Gastroesophageal sphincter (tissue), 4 donors: ENCODE data around the gene ERCC6. TPM values are rescaled to one million over a fixed set of nuclear protein-coding genes. Genes with fewer than 3 reads are reported as not detected.

Experiments
- ATAC-seq: fragments of 150-250 bp; one replicate; pipeline ENCODE4 v1.9.1; 2016; ENCODE audit warnings: mild to moderate bottlenecking, moderate library complexity
- H3K27ac ChIP-seq, 4 donors: fragments of 200-600 bp; sonication (generic) in 3 of 4; 1 replicate in 3 of 4; 2 replicates in 1 of 4; pipeline ENCODE4 v1.5.1; 2016 to 2019
- H3K27me3 ChIP-seq: fragments of 200-600 bp; sonication (generic); one replicate; pipeline ENCODE4 v1.5.1; 2019
- H3K36me3 ChIP-seq, 2 donors: fragments of 200-600 bp; sonication (generic); one replicate each; pipeline ENCODE4 v1.5.1; 2019; ENCODE audit warnings: control low read depth in 1 of 2
- H3K4me1 ChIP-seq, 3 donors: fragments of 200-600 bp; sonication (generic); 1 replicate in 2 of 3; 2 replicates in 1 of 3; pipeline ENCODE4 v1.5.1; 2016 to 2019; ENCODE audit warnings: control low read depth in 2 of 3
- H3K4me3 ChIP-seq, 2 donors: fragments of 200-600 bp; sonication (generic); one replicate each; pipeline ENCODE4 v1.5.1; 2019; ENCODE audit warnings: mild to moderate bottlenecking in 1 of 2, moderate library complexity in 1 of 2
- H3K9me3 ChIP-seq, 3 donors: fragments of 200-600 bp; sonication (generic); one replicate each; pipeline ENCODE4 v1.5.1; 2017 to 2019; ENCODE audit warnings: control low read depth in 2 of 3
- EP300 ChIP-seq: sonication (generic); formaldehyde crosslinking; IDR thresholded peaks from one replicate; pipeline ENCODE4 v1.6.1; 2017; ENCODE audit warnings: antibody characterized with exemption, mild to moderate bottlenecking
- POLR2A ChIP-seq, 2 donors: fragments of 450-650 bp; IDR thresholded peaks; one replicate each; pipeline ENCODE4 v1.6.1; 2017; ENCODE audit warnings: antibody characterized with exemption in 2 of 2, mild to moderate bottlenecking in 2 of 2, moderate library complexity in 1 of 2
- POLR2AphosphoS5 ChIP-seq: sonication (generic); formaldehyde crosslinking; IDR thresholded peaks from one replicate; pipeline ENCODE4 v1.6.1; 2017; ENCODE audit warnings: antibody characterized with exemption
- WGBS, 2 donors: methylation state at CpG; one replicate each; pipeline ENCODE4 v1.1.5; 2018; ENCODE audit warnings: low coverage in 1 of 2; 5-methylcytosine and 5-hydroxymethylcytosine counted together
- total RNA-seq, 4 donors: library from RNA; depleted of rRNA; stranded (reverse); fragments of >200 nt; gene quantifications; one replicate each; pipeline ENCODE4 v1.1.0, GENCODE V29; 2016
- TF ChIP-seq, protein P1 (sequence below), 4 experiments: fragments of 200-600 bp in 2 of 4; fragments of 450-650 bp in 2 of 4; sonication (generic) in 1 of 4; IDR thresholded peaks; one replicate each; pipeline ENCODE4 v1.5.1; 2017 to 2019; ENCODE audit warnings: antibody characterized with exemption in 4 of 4, mild to moderate bottlenecking in 2 of 4, moderate library complexity in 2 of 4

The ERCC6 gene
- total RNA-seq, 4 donors from 2014 or later: 9.6 to 13.5 (median 11.0) TPM

DNA sequence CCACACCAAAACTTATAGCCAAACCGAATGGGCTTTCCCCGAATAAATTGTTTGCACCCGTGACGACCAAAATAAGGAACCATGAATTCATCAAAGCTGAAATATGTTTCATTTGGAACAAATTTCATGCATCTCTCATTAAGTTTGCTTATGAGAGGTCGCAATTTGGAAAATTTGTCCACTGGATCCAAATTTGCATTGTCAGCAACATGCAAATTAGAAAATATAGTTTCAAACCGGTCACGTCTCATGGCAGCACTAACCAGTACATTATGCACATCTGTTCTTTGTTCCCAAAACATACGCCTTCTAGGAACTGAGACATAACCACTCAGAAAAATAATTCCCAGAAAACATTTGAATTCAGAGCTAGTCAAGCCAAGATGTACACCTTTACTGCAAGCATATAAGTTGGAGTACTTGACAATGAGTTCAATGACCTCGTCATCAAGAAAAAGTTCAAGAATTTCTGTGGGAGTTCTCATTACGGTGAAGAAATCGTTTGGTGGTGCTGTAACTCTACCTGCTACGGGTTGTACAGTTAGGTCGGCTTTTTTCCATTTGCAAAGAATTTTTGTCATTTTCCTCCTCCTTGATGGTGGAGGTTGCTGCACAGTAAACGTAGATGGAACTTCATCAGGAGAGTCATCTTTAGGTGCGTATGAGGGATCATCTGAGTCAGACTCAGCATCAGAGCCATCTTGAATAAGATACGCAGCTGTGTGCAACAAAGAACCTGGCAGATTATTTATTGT lies 22.5 kb downstream of the ERCC6 start:
- ATAC-seq: no peak
- WGBS, 2 donors: 93 to 94% methylated on average over 5 to 16 of the region's 16 CpGs
- Histone ChIP-seq H3K36me3 (peaks cover 0 to 51% of the 10 kb centered on the region in 2 donors), H3K27ac (no peak overlapping the region), H3K4me3 (no peak overlapping the region), H3K4me1 (no peaks in the 10 kb centered on the region), H3K27me3 (no peaks in the 10 kb centered on the region), H3K9me3 (no peaks in the 10 kb centered on the region)
- TF ChIP-seq POLR2A (IDR thresholded peaks at IDR 0.05) (no peak), EP300 (no peak), POLR2AphosphoS5 (no peak)
- TF ChIP-seq, protein P1, sequence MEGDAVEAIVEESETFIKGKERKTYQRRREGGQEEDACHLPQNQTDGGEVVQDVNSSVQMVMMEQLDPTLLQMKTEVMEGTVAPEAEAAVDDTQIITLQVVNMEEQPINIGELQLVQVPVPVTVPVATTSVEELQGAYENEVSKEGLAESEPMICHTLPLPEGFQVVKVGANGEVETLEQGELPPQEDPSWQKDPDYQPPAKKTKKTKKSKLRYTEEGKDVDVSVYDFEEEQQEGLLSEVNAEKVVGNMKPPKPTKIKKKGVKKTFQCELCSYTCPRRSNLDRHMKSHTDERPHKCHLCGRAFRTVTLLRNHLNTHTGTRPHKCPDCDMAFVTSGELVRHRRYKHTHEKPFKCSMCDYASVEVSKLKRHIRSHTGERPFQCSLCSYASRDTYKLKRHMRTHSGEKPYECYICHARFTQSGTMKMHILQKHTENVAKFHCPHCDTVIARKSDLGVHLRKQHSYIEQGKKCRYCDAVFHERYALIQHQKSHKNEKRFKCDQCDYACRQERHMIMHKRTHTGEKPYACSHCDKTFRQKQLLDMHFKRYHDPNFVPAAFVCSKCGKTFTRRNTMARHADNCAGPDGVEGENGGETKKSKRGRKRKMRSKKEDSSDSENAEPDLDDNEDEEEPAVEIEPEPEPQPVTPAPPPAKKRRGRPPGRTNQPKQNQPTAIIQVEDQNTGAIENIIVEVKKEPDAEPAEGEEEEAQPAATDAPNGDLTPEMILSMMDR (IDR thresholded peaks at IDR 0.05): no peak

DNA sequence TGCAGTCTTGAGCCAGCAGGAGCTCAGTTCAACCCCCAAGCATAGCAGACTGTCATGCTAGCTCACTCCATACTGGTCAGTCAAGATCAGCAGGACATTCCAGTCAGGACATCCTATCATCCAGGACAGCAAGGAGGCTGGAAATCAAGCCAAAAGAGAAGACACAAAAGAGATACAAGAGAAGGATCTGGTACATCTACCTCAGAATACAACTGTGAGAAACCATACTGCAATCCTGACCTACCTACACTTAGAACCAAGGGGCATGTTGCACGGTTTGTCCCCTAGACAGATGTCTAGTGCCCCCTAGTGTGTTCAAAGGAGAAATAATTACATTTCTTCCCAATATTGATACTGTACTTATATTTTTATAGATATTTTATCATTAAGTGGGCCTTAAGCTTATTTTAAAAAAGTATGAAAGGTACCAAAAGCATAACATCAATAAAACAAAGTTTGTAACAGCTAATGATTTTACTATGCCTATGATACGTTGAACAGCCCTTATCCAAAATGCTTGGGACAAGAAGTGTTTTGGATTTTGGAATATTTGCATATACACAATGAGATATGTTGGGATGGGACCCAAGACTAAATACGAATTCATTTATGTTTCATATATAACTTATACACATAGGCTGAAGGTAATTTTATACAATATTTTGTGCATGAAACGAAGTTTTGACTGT lies 26.7 kb downstream of the ERCC6 start:
- 65 to 71% methylated on average over 4 of the region's 4 CpGs for WGBS, 2 donors
- H3K36me3 ChIP-seq: peaks cover 0 to 27% of the 10 kb centered on the region in 2 donors
- H3K4me3 ChIP-seq: no peak overlapping the region
- no peaks in the 10 kb centered on the region for H3K27me3 ChIP-seq
- H3K27ac ChIP-seq: no peak overlapping the region
- peaks cover 0 to 17% (median 2%) of the 10 kb centered on the region in 3 donors for H3K4me1 ChIP-seq
- TF ChIP-seq POLR2AphosphoS5 (no peak), EP300 (no peak), POLR2A (IDR thresholded peaks at IDR 0.05) (no peak)
- TF ChIP-seq, protein P1 (IDR thresholded peaks at IDR 0.05): peak in 2 of 4 experiments; percentile 9 to 42
- H3K9me3 ChIP-seq: no peaks in the 10 kb centered on the region
- no peak for ATAC-seq

DNA sequence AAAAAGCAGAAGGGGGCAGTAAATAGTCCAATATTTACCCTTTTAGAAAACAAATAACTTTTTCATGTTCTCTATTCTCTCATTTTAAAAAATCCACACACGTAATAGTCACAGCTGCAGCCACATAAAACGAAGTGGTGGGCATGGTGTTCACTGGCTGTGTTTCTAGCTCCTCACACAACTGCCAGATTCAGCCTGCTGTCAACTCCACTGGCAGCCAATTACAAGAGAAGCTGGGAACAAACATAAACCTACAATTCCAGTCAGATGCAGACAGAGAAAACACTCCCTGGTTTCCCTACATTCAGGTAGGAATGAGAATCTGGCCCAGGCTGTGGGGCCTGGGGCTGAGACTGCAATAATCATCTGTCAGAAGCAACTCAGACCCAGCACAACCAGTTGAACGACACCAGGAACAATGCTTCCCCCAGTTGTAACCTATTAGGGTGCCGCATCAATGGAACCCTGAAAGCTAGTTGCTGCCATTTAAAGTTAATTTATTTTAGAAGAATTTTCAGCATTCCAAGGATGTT lies 29.1 kb downstream of the ERCC6 start:
- TF ChIP-seq EP300: no peak
- TF ChIP-seq, protein P1 (IDR thresholded peaks at IDR 0.05): no peak
- no peak for TF ChIP-seq POLR2AphosphoS5
- TF ChIP-seq POLR2A (IDR thresholded peaks at IDR 0.05): no peak
- Histone ChIP-seq H3K4me3 (no peak overlapping the region), H3K4me1 (peaks cover 0 to 17% (median 2%) of the 10 kb centered on the region in 3 donors), H3K9me3 (no peaks in the 10 kb centered on the region), H3K27me3 (no peaks in the 10 kb centered on the region), H3K36me3 (peaks cover 0 to 6% of the 10 kb centered on the region in 2 donors), H3K27ac (no peak overlapping the region)
- WGBS, 2 donors: 73 to 85% methylated on average over 2 to 4 of the region's 4 CpGs
- no peak for ATAC-seq

DNA sequence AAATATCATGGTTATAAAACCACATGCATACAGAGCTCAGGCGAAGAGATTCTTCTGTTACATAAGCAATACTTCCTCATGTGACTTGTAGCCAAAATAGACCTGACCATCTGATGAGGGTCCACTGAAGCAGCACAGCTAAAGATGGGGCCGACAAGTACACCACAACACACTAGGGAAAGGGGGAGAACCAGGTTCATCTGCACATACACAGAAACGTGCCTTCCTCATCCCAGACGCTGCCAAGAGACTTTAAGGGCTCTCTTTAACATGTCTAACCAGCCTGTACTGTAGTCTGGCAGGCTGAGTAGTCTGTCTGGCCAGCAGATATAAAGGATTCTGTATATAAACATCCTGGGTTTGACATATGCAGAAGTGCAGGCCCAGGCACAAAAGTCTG lies 30.3 kb downstream of the ERCC6 start:
- Histone ChIP-seq H3K9me3 (no peaks in the 10 kb centered on the region), H3K4me1 (peaks cover 0 to 17% (median 2%) of the 10 kb centered on the region in 3 donors), H3K4me3 (no peak overlapping the region), H3K27me3 (no peaks in the 10 kb centered on the region), H3K27ac (no peak overlapping the region), H3K36me3 (peaks cover 0 to 5% of the 10 kb centered on the region in 2 donors)
- no peak for ATAC-seq
- TF ChIP-seq, protein P1 (IDR thresholded peaks at IDR 0.05): no peak
- no peak for TF ChIP-seq POLR2AphosphoS5
- TF ChIP-seq EP300: no peak
- TF ChIP-seq POLR2A (IDR thresholded peaks at IDR 0.05): no peak
- 18 to 36% methylated on average over 3 to 4 of the region's 4 CpGs for WGBS, 2 donors
